Keratinocyte (primary cell): ENCODE results near the gene SLC6A3. TPM values are rescaled to one million over a fixed set of nuclear protein-coding genes. Genes with fewer than 3 reads are reported as not detected.

Experiments
- DNase-seq: peaks from one replicate; pipeline ENCODE4 v3.0.0-alpha.2; 2011; ENCODE audit warnings: low read depth, missing footprints, low spot score
- FAIRE-seq: peaks from 2 replicates; lab custom pipeline; 2011; peaks lifted over from hg19 to GRCh38; lab: Jason Lieb, UNC
- H2AFZ ChIP-seq: 2 replicates; pipeline ENCODE4 v1.6.0; 2012; ENCODE audit warnings: low read length, control low read depth, inconsistent platforms; ENCODE audit not compliant: control insufficient read depth
- H3K27ac ChIP-seq: 2 replicates; pipeline ENCODE4 v1.5.1; 2011; ENCODE audit warnings: low read length; ENCODE audit not compliant: control insufficient read depth, insufficient read depth
- H3K27me3 ChIP-seq: 3 replicates; pipeline ENCODE4 v1.6.0; 2011; ENCODE audit warnings: low read length; ENCODE audit not compliant: control insufficient read depth, insufficient read depth; ENCODE audit errors: extremely low read depth
- H3K36me3 ChIP-seq, 2 experiments: 2 replicates in 1 of 2; 3 replicates in 1 of 2; pipeline ENCODE4 v1.5.1; 2011; ENCODE audit warnings: low read length in 2 of 2, mild to moderate bottlenecking in 1 of 2; ENCODE audit not compliant: control insufficient read depth in 2 of 2, insufficient read depth in 2 of 2; ENCODE audit errors: extremely low read depth in 1 of 2
- H3K4me1 ChIP-seq: 3 replicates; pipeline ENCODE4 v1.5.1; 2011; ENCODE audit warnings: low read length; ENCODE audit not compliant: control insufficient read depth, insufficient read depth; ENCODE audit errors: extremely low read depth
- H3K4me2 ChIP-seq: 3 replicates; pipeline ENCODE4 v1.6.0; 2011; ENCODE audit warnings: low read depth, low read length; ENCODE audit not compliant: control insufficient read depth, insufficient read depth; ENCODE audit errors: extremely low read depth
- H3K4me3 ChIP-seq, 3 experiments: fragments of 200-600 bp in 1 of 3; sonication (generic) in 1 of 3; 2 replicates in 2 of 3; 3 replicates in 1 of 3; pipeline ENCODE4 v1.5.1; 2011 to 2016; ENCODE audit warnings: low read length in 3 of 3, mild to moderate bottlenecking in 3 of 3, control low read depth in 2 of 3, inconsistent platforms in 1 of 3, low read depth in 1 of 3, mixed read lengths in 1 of 3, mixed run types in 1 of 3, moderate library complexity in 1 of 3; ENCODE audit not compliant: control insufficient read depth in 2 of 3, insufficient read depth in 2 of 3; ENCODE audit errors: extremely low read depth in 1 of 3
- H3K79me2 ChIP-seq: 2 replicates; pipeline ENCODE4 v1.6.0; 2012; ENCODE audit warnings: low read length; ENCODE audit not compliant: control insufficient read depth, insufficient read depth
- H3K9ac ChIP-seq: 3 replicates; pipeline ENCODE4 v1.6.0; 2011; ENCODE audit warnings: low read length; ENCODE audit not compliant: control insufficient read depth, insufficient read depth; ENCODE audit errors: extremely low read depth
- H3K9me1 ChIP-seq: 3 replicates; pipeline ENCODE4 v1.6.0; 2011; ENCODE audit warnings: low read length; ENCODE audit not compliant: control insufficient read depth, insufficient read depth; ENCODE audit errors: extremely low read depth
- H3K9me3 ChIP-seq: 2 replicates; pipeline ENCODE4 v1.5.1; 2012; ENCODE audit warnings: low read depth, low read length; ENCODE audit not compliant: control insufficient read depth
- H4K20me1 ChIP-seq: 3 replicates; pipeline ENCODE4 v1.6.0; 2011; ENCODE audit warnings: low read length; ENCODE audit not compliant: control insufficient read depth, insufficient read depth; ENCODE audit errors: extremely low read depth
- CTCF ChIP-seq, 3 experiments: IDR thresholded peaks in 1 of 3; conservative IDR thresholded peaks in 1 of 3; optimal IDR thresholded peaks in 1 of 3; 2 replicates in 2 of 3; 3 replicates in 1 of 3; pipeline versions ENCODE3 to v1.5.1; 2011; ENCODE audit warnings: low read length in 3 of 3, mild to moderate bottlenecking in 3 of 3, moderate library complexity in 2 of 3, control low read depth in 1 of 3, inconsistent platforms in 1 of 3; ENCODE audit not compliant: insufficient read depth in 2 of 3; ENCODE audit errors: extremely low read depth in 1 of 3
- EZH2 ChIP-seq: IDR thresholded peaks from one replicate; pipeline ENCODE4 v1.6.1; 2012; ENCODE audit warnings: inconsistent platforms, mild to moderate bottlenecking, low read length, moderate library complexity
- dilution Hi-C: fragments of 300-500 bp; cut with MboI; formaldehyde crosslinking; loops from one replicate; pipeline ENCODE4 v1.7.0; 2020; ENCODE audit warnings: low sequenced_read_pairs; ENCODE audit not compliant: extremely low pct_ligation_motif_present
- polyA plus RNA-seq, 5 experiments: library from polyadenylated mRNA; depleted of rRNA in 3 of 5; stranded (reverse) in 3 of 5; stranded (forward) in 1 of 5; unstranded in 1 of 5; fragments of >200 nt; gene quantifications; 1 replicate in 1 of 5; 2 replicates in 3 of 5; 3 replicates in 1 of 5; pipeline versions ENCODE4 v1.2.1 to v1.2.3, GENCODE V29; 2011 to 2012; ENCODE audit warnings: missing spikeins in 2 of 5, low read depth in 1 of 5, low replicate concordance in 1 of 5

Gene SLC6A3
- polyA plus RNA-seq, 1 donor (not counting 4 experiments of a cell fraction or from before 2014, with no cell fraction given): 0.03 TPM

DNA sequence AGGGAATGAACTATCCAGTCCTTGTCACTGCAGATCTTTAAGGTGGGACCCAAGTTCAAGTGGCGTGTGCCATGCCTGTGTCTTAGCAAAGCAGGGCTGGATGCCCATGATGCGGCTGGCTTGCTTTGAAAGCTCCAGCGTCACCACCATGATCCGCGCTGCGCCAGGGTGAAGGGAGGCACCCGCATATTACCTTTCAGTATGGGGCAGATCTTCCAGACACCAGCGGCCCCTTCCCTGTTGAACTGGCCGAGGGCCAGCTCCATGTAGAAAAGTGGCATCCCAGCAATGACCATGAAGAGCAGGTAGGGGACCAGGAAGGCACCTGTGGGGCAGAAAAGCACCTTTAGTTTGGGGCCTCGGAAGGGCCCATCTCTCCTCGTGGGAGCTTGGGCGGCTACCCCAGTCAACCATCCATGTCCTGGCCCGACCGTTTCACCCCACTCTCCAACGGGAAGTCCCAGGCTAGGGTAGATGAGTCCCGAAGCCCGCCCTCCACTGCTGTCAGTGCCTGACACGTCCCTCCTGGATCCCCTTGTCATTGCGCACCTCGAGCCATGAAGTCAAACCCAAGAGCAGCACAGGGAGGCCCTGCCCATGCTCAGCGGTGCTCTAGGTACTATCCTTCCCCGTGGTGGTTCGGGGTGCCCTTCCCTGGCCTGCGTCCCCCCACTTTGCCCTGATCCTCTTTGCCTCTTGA, 3.9 kb downstream of the SLC6A3 start:
- dilution Hi-C loops: no loop called here
- no peak for DNase-seq
- TF ChIP-seq EZH2 (no peak), CTCF (optimal IDR thresholded peaks at IDR 0.05 in 1 of 3, IDR thresholded peaks at IDR 0.05 in 1 of 3, conservative IDR thresholded peaks at IDR 0.05 in 1 of 3; ENCODE audit: extremely low read depth in 1 of 3, insufficient read depth in 2 of 3, low read length in 3 of 3) (no peak)

DNA sequence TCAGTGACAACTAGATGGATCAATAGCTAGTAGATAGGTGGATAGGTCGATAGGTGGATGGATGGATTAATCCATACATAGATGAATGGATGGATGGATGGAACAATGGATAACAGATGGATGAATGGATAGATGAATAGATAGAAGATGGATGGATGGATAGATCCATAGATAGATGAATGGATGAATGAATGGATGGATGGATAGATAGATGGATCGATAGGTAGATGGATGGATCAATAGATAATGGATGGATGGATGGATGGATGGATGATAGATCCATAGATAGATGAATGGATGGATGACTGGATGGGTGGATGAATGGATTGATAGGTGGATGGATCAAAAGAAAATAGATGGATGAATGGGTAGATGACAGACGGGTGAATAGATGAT, 5.1 kb downstream of the SLC6A3 start:
- H3K79me2 ChIP-seq: no peaks in the 10 kb centered on the region
- H3K9me1 ChIP-seq: no peaks in the 10 kb centered on the region
- peaks cover 30% of the 10 kb centered on the region for H3K27me3 ChIP-seq
- H3K9ac ChIP-seq: no peak overlapping the region
- DNase-seq (no peak), FAIRE-seq (no peak)
- no peaks in the 10 kb centered on the region for H3K4me1 ChIP-seq
- no peaks in the 10 kb centered on the region for H3K36me3 ChIP-seq
- H3K9me3 ChIP-seq: no peaks in the 10 kb centered on the region
- no peak overlapping the region for H2AFZ ChIP-seq
- TF ChIP-seq EZH2 (no peak), CTCF (optimal IDR thresholded peaks at IDR 0.05 in 1 of 3, IDR thresholded peaks at IDR 0.05 in 1 of 3, conservative IDR thresholded peaks at IDR 0.05 in 1 of 3; ENCODE audit: extremely low read depth in 1 of 3, insufficient read depth in 2 of 3, low read length in 3 of 3) (no peak)
- no peak overlapping the region for H3K27ac ChIP-seq
- no peak overlapping the region for H3K4me2 ChIP-seq
- H3K4me3 ChIP-seq: no peak overlapping the region
- H4K20me1 ChIP-seq: no peaks in the 10 kb centered on the region
- dilution Hi-C loops: no loop called here

More for the DNA sequence above, 3.9 kb downstream of the SLC6A3 start:
- H3K27me3 ChIP-seq: peaks cover 42% of the 10 kb centered on the region
- no peak overlapping the region for H3K27ac ChIP-seq
- FAIRE-seq: no peak
- no peaks in the 10 kb centered on the region for H3K9me1 ChIP-seq
- no peak overlapping the region for H3K4me2 ChIP-seq
- no peaks in the 10 kb centered on the region for H3K9me3 ChIP-seq
- no peak overlapping the region for H3K4me3 ChIP-seq
- no peaks in the 10 kb centered on the region for H3K79me2 ChIP-seq
- H2AFZ ChIP-seq: no peak overlapping the region
- no peaks in the 10 kb centered on the region for H3K36me3 ChIP-seq
- H4K20me1 ChIP-seq: no peaks in the 10 kb centered on the region
- no peaks in the 10 kb centered on the region for H3K4me1 ChIP-seq
- H3K9ac ChIP-seq: no peak overlapping the region
